ENCODE results near the gene CLDN9.

Gene CLDN9

DNA sequence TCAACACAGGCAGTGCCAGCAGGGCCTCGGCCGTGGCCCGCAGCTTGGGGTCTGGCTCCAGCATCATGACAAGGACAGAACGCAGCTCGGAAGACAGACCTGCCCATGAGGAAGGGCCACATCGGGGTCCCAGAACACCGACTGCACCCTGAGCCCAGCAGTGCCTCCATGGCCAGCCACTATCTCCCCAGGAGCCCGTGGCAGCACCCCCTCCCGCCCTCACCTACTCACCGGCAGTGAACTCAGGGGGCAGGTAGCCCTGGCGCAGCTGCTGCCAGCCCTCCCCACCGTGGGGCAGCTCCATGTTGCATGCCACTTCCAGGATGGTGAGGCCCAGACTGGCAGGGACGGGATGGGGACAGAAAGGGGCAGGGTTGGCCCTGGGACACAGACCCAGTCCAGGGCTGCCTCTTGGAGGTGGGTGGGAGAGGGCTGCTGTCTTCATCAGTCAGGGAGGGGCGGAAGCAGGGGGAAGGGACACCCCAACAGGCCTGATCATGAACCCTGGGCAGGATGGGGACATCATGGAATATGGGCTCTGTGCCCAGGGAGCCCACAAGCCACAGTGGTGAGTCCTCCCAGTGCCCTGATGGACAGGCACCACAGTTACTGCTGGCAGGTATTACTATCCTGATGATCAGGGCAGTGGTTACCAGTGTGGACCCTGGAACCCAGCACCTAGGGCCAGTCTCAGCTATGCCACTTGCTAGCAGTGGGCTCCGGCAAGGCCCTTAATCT, 38.2 kb upstream of the CLDN9 start:
- no peak for DNase-seq

DNA sequence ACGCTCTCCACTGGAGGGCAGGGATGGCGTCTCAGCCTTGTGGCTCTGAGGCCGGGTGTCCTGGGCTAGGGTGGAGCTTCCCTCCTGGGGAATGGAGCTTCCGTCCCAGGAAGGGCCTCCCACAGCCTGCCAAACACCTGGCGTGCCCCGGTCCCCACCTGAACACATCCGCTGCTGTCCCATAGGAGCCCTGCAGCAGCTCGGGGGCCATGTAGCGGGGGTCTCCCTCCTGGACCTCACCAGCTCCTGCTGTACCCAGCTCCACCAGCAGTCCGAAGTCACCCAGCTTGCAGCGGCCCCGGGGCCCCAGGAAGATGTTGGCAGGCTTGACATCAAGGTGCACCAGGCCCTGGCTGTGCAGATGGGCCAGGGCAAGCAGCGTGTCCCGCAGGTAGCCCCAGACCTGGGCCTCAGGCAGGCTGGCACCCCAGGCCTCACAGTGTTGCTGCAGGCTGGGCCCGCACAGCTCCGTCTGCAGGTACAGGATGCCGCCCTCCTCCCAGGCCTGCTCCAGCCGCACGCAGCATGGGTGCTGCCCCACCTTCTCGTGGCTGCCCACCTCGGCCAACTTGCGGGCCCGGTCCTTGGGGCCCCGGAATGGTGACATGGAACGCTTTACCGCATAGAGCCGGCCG, 37.4 kb upstream of the CLDN9 start:
- DNase-seq: no peak

DNA sequence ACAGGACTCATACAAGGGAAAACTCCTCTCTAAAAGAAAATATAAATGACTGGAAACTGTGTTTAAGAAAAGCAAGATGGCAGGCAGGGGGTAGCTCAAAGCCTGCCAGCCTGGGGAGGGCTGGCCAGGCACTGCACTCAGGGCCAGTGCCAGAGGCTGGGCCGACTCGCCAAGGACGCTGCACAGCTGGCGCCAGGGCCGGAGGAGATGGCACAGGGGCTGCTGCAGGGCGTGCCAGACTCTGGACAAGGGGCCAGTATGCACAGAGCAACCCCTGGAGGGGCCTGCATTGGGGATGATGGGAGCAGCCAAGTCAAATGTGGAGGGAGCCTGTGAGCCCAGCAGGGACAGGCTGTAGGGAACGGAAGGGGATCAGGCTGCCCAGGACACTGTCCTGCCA, 36.5 kb upstream of the CLDN9 start:
- no peak for DNase-seq

DNA sequence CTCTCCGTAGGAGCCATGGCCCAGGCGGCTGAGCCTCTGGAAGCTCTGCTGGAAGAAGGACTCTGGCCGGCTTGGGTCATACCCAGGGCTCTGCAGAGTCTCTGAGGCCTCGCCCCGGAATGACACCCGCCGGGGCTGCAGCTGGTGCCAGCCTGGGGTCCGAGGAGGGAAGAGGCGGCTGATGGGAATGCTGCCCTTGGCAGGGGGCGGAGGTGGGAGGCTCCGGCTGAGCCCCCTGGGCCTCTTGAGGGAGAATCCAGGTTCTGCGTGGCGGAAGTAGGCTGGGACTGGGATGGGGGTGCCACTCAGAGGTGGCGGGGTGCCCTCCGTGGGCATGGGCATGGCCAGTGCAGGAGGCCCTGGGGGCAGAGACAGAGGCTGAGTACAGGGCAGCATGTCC, 36.0 kb upstream of the CLDN9 start:
- no peak for DNase-seq

DNA sequence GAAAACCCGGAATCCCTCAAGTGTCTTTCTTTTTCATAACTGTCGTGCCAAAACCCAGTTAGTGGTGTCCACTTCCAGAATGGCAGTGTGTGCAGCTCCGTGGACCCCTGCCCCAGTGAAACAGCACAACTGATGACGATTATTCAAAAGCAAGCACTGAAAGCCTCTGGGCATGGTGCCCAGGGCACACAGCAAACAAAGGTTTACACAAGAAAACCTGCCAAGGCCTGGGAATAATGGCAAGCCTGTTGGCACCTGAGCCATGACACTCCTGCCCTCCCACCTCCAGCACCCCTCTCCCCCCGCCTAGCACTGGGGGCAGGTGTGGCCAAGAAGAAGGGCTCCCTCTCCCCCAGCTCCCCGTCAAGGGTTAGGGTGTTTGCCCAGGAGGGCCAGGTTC, 35.3 kb upstream of the CLDN9 start:
- no peak for DNase-seq

DNA sequence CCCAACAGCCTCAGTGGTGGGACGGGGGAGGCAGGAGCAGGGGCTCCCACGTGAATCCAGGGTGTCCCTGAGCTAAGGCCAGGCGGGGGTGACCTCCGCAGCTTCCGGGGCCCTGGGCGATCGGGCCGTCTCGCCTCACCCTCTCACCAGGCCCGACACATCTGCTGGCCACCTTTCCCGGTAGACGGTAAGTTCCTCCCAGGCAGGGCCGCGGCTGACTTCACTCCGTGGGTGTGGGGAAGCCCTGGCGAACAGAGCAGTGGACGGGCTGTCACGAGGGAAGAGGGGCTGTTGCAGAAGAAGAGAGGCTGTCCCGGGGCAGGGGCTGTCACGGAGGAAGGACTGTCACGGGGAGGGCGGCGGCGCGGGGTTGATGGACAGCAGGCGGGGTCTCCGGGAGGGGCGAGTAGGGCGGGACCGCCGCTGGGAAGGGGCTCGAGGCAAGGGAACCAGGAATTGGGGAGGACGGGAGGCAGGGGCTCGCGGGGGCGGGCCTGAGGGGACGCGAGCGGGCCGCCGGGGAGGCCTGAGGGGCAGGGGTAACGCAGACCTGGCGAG, 33.0 kb upstream of the CLDN9 start:
- no peak for DNase-seq

DNA sequence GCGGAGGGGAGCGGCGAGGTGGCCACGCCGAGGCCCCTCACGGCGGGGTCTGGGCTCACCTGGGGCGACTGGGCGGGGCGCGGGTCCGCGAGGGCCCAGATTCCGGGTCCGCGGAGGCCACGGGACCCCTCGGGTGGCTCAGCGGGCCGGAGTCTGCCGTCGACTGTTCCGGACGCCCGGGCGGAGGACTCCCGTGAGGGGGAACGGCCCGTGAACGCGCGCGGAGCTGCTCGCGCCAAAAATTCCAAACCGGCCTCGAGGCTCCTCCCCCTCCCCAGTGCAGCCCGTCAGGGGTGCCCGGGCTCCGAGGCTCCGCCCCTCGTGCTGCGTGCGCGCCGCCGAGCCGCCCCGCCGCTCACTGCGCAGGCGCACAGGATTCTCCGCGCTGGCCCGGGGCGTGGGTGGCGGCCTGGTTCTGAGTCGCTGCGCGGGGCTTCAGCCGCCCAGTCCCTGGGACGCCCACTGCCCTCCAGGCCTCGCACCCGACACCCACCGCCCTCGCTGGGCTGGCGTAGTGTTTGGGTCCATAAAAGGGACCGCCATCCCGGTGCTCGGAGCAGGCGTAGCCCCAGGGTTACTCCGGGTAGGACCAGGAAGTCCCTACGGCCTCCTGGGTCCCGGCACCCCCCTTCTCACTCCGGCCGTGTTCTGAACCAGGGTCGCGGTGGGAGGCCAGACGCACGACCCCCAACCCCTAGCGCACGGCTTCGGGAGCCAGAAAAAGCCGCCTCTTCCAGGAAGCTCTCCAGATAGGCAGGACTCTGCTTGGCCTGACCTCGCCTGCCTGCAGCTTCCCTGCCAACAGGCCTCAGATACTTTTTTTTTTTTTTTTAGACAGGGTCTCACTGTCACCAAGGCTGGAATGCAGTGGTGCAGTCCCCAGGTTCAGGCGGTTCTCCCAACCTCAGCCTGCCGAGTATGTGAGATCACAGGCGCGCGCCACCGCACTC, 32.2 kb upstream of the CLDN9 start, which contains the start of gene PKMYT1:
PKMYT1 (minus strand) TSS at position 220 of the 950 bp plus-strand sequence. CDS start 789 bp downstream, outside the sequence.
- DNase-seq: peak; percentile 89 to 96 (median 91)

DNA sequence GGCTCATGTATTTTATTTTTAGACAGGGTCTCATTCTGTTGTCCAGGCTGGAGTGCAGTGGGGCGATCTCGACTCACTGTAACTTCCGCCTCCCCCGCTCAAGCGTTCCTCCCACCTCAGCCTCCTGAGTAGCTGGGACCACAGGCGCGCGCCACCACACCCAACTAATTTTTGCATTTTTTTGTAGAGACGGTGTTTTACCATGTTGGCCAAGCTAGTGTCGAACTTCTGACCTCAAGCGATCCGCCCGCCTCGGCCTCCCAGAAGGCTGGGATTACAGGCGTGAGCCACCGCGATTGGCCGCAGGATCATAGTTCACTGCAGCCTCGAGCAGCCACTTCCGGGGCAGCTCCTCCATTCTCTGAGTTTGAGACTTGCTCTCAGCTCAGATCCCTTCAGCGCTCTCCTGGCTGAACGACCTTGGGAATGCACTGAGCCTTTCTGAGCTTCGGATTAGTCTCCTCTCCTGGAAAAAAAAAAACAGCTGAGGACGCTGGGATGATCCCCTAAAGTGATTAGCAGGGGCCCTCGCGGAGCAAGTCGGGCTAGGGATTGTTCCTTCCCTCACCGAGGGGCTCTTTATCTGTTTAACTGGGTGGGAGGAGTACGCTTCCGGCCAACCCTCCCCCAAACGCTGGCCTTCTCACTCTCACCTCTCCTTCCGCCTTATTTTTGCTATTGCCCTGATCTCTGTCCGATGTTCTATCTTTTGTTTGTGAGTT, 31.4 kb upstream of the CLDN9 start:
- no peak for DNase-seq

DNA sequence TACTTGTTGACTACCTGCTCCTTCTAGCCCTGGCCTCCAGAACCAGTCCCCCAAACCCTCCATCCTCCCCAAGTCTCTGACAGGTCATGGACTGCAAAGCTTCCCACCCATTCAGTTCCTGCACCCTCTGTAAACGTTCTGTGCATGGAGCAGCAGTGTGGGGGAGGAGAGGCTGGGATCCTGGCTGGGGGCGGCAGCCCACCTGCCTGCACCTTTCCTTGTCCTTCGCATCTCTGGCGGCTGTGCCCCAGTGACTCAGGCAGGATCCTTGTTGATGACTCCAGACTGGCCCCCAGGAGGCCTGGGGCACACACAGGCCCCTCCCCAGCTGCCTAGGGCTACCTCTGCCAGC, 30.8 kb upstream of the CLDN9 start:
- DNase-seq: no peak

DNA sequence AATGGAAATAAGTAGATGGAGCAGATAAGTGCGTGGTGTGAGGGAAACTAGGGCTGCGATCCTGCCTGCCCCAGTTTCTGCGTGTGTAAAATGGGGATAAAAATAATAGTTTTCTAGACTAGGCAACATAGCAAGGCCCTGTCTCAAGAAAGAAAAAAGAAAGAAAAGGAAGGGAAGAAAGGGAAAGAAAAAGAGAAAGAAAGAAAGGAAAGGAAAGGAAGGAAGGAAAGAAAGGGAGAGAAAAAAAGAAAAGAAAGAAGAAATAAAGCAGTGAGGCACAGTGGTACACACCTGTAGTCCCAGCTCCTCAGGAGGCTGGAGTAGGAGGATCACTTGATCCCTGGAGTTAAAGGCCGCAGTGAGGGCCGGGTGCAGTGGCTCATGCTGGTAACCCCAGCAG, 30.3 kb upstream of the CLDN9 start:
- DNase-seq: no peak

DNA sequence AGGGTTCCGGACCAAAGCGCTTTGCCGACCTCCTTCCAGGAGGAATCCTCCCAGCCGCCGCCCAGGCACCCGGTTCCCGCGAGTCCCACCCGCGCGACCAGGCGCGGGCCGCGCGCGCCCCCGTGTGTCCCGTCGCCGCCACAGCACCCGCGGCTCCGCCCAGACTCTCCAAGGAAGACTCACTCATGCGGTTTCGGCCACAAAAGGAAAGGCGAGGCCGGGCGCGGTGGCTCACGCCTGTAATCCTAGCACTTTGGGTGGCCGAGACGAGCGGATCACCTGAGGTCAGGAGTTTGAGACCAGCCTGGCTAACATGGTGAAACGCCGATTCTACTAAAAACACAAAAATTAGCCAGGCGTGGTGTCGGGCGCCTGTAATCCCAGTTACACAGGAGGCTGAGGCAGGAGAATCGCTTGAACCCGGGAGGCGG, 29.0 kb upstream of the CLDN9 start:
- peak; percentile 39 to 62 (median 51) for DNase-seq

DNA sequence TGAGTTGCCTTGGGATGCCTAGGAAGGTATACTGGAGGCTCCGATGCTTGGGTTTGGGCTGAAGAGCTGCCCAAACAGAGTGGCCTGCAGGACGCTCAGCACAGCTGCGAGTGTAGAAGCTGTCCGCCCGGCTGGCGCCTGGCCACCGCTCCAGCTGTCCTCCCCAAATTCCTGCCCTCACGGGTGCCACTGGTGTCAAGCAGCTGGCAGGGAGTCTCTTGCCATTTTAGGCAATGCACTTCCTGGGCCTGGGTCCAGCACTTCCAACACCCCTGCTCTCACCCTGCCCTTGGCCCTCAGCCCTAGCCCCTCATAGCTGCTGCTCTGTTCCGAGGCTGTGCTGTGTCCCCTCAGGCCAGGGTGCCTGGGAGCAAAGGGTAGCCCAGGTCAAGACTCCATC, 27.3 kb upstream of the CLDN9 start:
- DNase-seq: no peak

DNA sequence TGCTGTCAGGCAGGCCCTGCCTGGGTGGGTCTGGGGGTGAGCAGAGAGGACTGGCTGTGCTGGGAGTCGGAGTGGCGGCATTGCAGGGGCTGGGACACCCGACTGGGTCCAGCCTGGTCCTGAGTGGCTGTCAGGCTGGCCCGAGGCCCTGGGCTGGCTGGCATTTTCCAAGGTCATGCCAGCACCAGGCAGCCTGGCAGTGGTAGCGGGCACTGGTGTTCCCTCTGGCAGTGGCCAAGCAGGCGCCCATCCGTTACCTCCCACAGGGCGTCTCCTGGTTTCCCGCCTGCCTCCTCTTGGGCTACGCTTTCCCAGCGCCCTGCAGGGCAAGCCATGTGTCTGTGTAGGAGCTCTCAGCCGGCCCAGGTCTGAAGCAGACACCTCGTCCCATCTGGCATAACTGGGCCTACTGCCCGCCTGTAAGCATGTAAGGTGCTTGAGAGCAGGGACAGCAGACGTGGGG, 26.8 kb upstream of the CLDN9 start:
- DNase-seq: no peak

DNA sequence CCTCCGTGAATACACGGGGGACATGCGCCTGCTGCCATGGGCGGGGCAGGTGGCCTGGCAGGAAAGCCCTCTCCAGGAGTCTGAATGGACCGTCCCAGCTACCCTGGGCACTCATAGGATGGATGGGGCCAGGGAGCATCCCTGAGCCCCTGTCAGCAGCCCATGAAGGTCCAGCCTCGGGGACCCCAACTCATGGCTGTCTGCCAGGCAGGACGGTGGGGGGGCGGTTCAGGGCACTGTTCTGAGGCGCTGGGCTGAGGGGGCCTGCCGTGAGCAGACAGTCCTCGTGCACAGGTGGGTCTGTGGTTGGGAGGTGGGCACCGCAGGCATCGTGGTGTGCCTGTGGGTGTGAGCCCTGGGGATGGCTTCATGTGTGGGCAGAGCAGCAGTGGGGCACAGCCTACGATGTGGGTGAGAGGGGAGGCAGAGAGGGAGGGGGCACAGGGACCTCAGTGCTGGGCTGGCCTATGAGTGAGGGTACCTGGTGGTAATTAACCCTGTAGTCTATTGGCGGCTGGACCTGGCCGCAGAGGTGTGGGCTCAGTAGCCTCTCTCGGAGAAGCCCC, 26.0 kb upstream of the CLDN9 start:
- DNase-seq: no peak

DNA sequence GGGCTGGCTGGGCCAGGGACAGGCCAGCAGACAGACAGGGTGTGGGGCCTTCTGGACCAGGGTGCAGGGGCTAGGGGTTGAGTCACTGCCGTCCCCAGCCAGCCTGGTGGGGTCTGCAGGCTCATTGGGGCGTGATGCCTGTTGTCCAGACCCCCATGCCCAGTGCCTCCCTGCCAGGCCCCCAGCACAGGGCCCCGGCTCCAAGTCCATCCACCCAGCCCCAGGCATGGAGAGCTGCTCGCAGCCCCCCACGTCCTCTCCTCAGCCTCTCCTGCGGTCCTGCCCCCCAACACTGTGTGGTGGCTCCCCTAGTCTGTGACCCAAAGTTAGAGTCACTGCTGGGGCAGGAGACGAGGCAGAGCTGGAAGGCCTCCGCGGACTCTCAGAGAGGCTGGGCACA, 25.4 kb upstream of the CLDN9 start:
- no peak for DNase-seq

DNA sequence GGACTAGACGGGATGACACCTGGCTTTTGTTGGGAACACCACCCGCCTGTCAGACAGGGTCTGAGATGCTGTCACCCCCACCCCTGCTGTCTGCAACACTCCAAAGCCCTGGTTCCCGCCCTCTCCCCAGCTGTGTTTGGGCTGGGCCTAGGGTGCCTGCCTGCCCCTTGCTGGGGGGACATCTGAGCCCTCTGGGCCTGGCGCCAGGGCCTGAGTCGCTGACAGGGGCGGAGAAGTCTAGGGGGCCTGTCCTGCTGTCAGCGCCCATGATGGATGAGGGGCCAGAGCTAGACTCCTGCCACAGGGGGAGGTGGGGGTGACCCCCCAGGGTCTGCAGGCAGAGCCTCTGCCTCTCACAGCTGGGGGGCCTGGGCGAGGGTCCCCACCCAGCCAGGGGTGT, 24.9 kb upstream of the CLDN9 start:
- DNase-seq: no peak

DNA sequence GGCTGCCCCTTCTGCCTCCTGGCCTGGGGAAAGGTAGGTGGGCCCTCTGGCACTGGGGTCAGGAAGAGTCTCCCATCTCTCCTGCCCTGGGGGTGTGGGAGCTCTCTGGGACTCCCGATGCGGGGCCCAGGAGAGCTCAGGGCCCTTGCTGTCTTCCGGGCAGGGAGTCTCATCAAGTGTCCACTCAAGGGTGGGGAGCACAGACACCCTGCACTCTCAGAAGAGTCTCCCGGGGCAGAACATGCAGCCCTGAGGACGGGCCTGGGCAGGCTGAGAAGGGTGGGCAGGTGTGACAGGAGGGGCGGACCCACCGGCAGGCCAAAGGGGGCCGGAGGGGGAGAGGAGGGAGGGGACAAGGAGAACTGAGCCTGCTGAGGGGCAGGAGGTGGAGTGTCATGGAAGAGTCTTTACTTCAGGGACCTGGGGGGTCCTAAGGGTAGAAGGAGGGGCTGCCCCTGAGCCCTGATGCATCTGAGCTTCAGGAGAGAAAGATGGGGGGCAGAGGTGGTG, 24.1 kb upstream of the CLDN9 start:
- no peak for DNase-seq

DNA sequence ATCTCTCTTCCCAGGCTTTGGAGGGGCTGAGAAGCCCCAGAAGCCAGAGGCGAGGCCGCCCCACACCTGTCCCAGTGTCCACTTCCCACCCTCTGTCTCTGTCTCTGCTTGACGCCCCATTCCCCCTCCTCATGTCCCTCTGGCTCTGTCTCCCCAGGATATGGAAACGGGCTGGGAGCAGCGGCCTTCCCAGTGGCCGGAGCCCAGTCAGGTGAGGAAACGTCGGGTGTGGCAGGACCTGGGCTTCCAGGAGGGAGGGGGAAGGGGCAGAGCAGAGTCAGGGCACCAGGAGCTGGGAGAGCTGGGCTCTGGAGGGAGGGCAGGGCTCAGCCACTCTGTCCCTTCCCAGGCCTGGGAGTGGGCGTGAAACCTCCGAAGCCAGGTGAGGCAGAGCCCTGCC, 21.8 kb upstream of the CLDN9 start:
- no peak for DNase-seq

DNA sequence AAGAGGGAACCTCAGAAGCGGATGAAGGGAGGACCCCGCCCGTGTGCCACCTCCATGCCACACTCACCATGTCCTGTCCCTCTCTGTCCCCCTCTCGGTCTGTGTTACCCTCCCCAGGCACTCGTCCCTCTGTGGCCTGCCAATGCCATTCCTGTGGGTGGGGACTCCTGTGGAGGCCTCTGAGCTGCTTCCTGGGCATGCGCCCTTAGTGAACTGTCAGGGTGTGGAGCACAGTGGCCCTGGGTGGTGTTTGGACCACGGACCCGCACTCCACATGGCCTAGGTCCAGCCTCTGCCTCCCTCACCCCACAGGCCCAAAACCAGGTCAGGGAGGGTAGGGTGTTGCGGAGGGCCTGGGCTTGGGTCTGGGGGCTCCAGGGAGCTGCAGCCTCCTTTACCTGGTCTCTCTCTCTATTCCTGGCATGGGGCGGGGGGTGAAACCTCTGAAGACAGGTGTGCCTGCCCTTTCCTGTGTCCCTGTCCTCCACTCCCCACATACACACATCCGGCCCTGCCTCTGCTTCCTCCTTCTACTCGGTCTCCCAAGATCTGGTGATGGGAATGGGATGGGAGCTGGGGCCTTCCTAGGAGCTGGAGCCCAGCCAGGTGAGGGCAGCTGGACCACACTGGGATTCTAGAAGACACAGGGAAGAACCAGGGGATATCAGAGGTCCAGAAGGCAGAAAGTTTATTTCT, 21.0 kb upstream of the CLDN9 start:
- DNase-seq: no peak

DNA sequence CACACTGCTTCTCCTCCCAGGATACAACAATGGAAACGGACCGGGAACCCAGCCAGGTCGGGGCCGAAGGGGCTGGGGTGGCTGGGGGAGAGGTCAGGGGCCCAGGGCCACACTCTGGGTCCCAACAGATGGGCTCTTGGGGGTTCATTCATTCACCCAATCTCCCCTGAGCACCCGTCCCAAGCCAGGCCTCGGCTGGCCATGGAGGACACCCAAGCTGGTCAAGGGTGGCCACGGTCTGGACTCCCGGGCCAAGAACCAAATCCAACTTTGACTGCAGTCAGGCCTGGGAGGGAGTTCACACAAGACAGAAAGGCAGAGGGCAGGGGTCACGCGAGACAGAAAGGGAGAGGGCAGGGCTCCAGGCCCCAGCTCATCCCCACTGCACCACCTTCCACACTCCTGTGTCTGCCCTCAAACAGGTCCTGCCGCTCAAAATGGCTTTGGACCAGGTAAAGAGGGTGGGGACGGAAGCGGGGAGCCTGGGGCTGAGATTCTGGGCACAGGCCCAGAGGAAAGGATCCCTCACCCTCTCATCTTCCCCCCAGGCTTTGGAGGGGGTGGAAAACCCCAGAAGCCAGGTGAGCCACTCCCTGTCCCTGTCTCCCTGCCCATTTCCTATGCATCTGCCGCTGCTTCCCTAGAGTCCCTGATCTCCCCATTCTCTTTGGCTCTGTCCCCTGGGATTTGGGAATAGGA, 20.2 kb upstream of the CLDN9 start:
- DNase-seq: no peak

DNA sequence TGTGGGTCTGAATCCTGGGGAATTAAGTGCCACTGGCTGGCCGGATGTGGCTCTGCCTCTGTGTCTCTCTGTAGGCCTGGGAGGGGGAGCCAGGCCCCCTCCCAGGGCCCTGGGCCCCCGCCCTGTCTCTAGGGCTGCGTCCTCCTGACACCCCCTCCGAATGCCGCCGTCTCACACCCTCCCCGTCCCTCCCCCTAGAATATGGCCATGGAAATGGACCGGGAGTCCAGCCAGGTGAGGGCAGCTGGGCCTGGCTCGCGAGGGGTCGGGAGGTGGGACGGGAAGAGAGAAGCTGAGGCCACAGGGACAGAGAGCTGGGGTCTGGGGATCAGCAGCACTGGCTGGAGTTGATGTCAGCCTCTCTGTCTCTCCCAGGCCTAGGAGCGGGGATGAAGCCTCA, 16.4 kb upstream of the CLDN9 start:
- DNase-seq: no peak

Data from T-helper 1 cell (primary cell).